Stomach (tissue), 4 donors: Measurements from ENCODE around the gene ACAD11.

Experiments used
- CTCF ChIP-seq, 7 experiments: fragments of 450-650 bp in 4 of 7; fragments of 200-600 bp in 3 of 7; sonication (generic) in 3 of 7; IDR thresholded peaks; one replicate each; pipeline ENCODE4 v1.5.1; 2016 to 2019; ENCODE audit warnings: antibody characterized with exemption in 7 of 7, control low read depth in 2 of 7, mild to moderate bottlenecking in 1 of 7
- EP300 ChIP-seq: sonication (generic); formaldehyde crosslinking; IDR thresholded peaks from one replicate; pipeline ENCODE4 v1.6.1; 2017; ENCODE audit warnings: antibody characterized with exemption

GRCh38 chr3:132509506-132509905 is 150.1 kb downstream of the ACAD11 start:
- no peak for TF ChIP-seq CTCF (IDR thresholded peaks at IDR 0.05)
- no peak for TF ChIP-seq EP300
